ENCODE data around the gene ZSCAN22. TPM values are rescaled to one million over a fixed set of nuclear protein-coding genes. Genes with fewer than 3 reads are reported as not detected.

Gene ZSCAN22
- total and polyA plus RNA-seq, 2 of the 4 experiments (the other 2 are of a cell fraction), result 2.2 to 2.5 TPM

- no peak for ATAC-seq (ENCODE audit: low read depth)
- no TSS peak for BruUV-seq (replicated peaks)
- Histone ChIP-seq H3K4me3 (ENCODE audit: insufficient read depth, low read depth, low read length) (no peak overlapping the region), H3K4me2 (ENCODE audit: low read depth, low read length) (no peak overlapping the region), H2AFZ (replicated peaks; ENCODE audit: low read length, poor library complexity) (no peak overlapping the region), H2BK120ac (ENCODE audit: low read depth, low read length) (no peak overlapping the region), H3K27me3 (ENCODE audit: control insufficient read depth, insufficient read depth, low read length) (no peaks in the 10 kb centered on the region; the same call in 1 of the 2 replicates), H4K5ac (ENCODE audit: low read depth, low read length) (no peak overlapping the region), H4K91ac (ENCODE audit: insufficient read depth, low read depth, low read length) (no peak overlapping the region), H2BK15ac (ENCODE audit: low read depth, low read length) (no peak overlapping the region), H2AK9ac (replicated peaks; ENCODE audit: low read depth, low read length, poor library complexity) (no peak overlapping the region), H3K79me1 (ENCODE audit: low read depth in 1 of 2, low read length in 2 of 2) (peaks cover 9 to 46% of the 10 kb centered on the region in 2 experiments), H3K36me3 (ENCODE audit: control insufficient read depth, insufficient read depth, low read length) (peaks cover 11% of the 10 kb centered on the region; the same call in 1 of the 2 replicates), H3K14ac (replicated peaks; ENCODE audit: low read depth, low read length) (no peak overlapping the region), H2AK5ac (ENCODE audit: low read depth, low read length) (no peak overlapping the region), H3K4me1 (ENCODE audit: control insufficient read depth, insufficient read depth, low read length) (peaks cover 4% of the 10 kb centered on the region), H4K20me1 (ENCODE audit: insufficient read depth, low read length) (peaks cover 8% of the 10 kb centered on the region), H3K18ac (ENCODE audit: low read depth, low read length) (no peak overlapping the region), H4K8ac (ENCODE audit: low read depth in 2 of 2, low read length in 2 of 2) (no peak overlapping the region), H3K4ac (ENCODE audit: low read depth, low read length) (no peak overlapping the region), H3K9me3 (ENCODE audit: control insufficient read depth, insufficient read depth, low read length) (no peaks in the 10 kb centered on the region), H3K23ac (ENCODE audit: low read depth, low read length) (no peak overlapping the region), H2BK5ac (ENCODE audit: low read depth, low read length, poor library complexity, severe bottlenecking) (no peak overlapping the region), H3K56ac (ENCODE audit: extremely low read depth, insufficient read depth, low read length) (no peak overlapping the region), H2BK20ac (ENCODE audit: low read depth, low read length) (no peak overlapping the region), H3K9me1 (ENCODE audit: insufficient read depth, low read length) (peaks cover 5% of the 10 kb centered on the region; the same call in 1 of the 2 replicates), H3K27ac (ENCODE audit: insufficient read depth, low read length) (no peak overlapping the region), H3K9ac (ENCODE audit: low read depth, low read length) (no peak overlapping the region)
- no peak for DNase-seq
- ChIA-PET POLR2A (ENCODE audit: unreplicated experiment) (no interaction called here), CTCF (no interaction called here)
- intact Hi-C loops (cut with micrococcal nuclease), result no loop called here
- TF ChIP-seq RFX5 (IDR thresholded peaks at IDR 0.05; ENCODE audit: low read depth, low read length) (no peak), POLR2A (IDR thresholded peaks at IDR 0.05; ENCODE audit: low read depth, low read length) (no peak)
- dilution Hi-C loops (cut with HindIII; ENCODE audit: low sequenced_read_pairs, unreplicated experiment), result no loop called here
- in situ Hi-C loops (cut with MboI; ENCODE audit: low sequenced_read_pairs), result no loop called here
- WGBS, 2 experiments (ENCODE audit: extremely low coverage in 2 of 2, insufficient read length in 1 of 2), result 85% methylated on average over 23 of the region's 34 CpGs; no CpG with 5 or more reads in 1 of the 2 experiments
Observed at GRCh38 chr19:58350871-58351557, 24.2 kb downstream of the ZSCAN22 start.
